HG03432 (cell line): Measurements from ENCODE around the gene MUC6.
"Not testable (repeated sequence)": the region's sequence is repeated elsewhere in the genome, so short reads cannot be mapped to it uniquely, and the experiment has no call there.

Experiments
- ATAC-seq: cut with Tn5 transposase; IDR thresholded peaks from one replicate; pipeline ENCODE4 v1.9.1; 2021; ENCODE audit warnings: mild to moderate bottlenecking, moderate library complexity; ENCODE audit not compliant: unreplicated experiment

Gene MUC6

GRCh38 chr11:1024597-1025409 is 11.7 kb downstream of the MUC6 start:
- ATAC-seq = no peak

- ATAC-seq = no peak
Measured at GRCh38 chr11:1023811-1024596, 12.5 kb downstream of the MUC6 start.

GRCh38 chr11:1022908-1023810 is 13.4 kb downstream of the MUC6 start:
- ATAC-seq = no peak

GRCh38 chr11:1022411-1022810 is 14.1 kb downstream of the MUC6 start:
- no peak for ATAC-seq

- ATAC-seq = no peak
Measured at GRCh38 chr11:1020211-1020905, 16.2 kb downstream of the MUC6 start.

- no peak for ATAC-seq
Measured at GRCh38 chr11:1019321-1019910, 17.1 kb downstream of the MUC6 start.

- ATAC-seq = no peak
Measured at GRCh38 chr11:1018091-1018490, 18.4 kb downstream of the MUC6 start.

GRCh38 chr11:1017269-1018005 is 19.1 kb downstream of the MUC6 start:
- ATAC-seq = no peak

GRCh38 chr11:1016610-1017126 is 19.9 kb downstream of the MUC6 start:
- ATAC-seq = not testable (repeated sequence)

GRCh38 chr11:1015826-1016545 is 20.5 kb downstream of the MUC6 start:
- ATAC-seq = no peak

- ATAC-seq = no peak
Measured at GRCh38 chr11:1015064-1015463, 21.5 kb downstream of the MUC6 start.

GRCh38 chr11:1014276-1014675 is 22.2 kb downstream of the MUC6 start:
- no peak for ATAC-seq

- ATAC-seq = no peak
Measured at GRCh38 chr11:1013631-1013935, 22.9 kb downstream of the MUC6 start.

GRCh38 chr11:1012740-1013630 is 23.5 kb downstream of the MUC6 start:
- ATAC-seq = no peak

- no peak for ATAC-seq
Measured at GRCh38 chr11:1012291-1012690, 24.2 kb downstream of the MUC6 start.

GRCh38 chr11:1011320-1011698 is 25.2 kb downstream of the MUC6 start:
- ATAC-seq = no peak

- ATAC-seq = no peak
Measured at GRCh38 chr11:1010551-1011319, 25.8 kb downstream of the MUC6 start.
